WTC11 (cell line): ENCODE data around the gene H6PD. TPM values are rescaled to one million over a fixed set of nuclear protein-coding genes. Genes with fewer than 3 reads are reported as not detected.

Source experiments
- ATAC-seq: fragments of 200-7000 bp; cut with Tn5 transposase; 2 replicates; pipeline ENCODE4 v1.10.0; 2021; ENCODE audit warnings: mild to moderate bottlenecking, moderate library complexity
- CTCF ChIA-PET: fragments of 300-600 bp; sonication (Branson Sonifier 250); formaldehyde crosslinking; loops from one replicate; lab custom pipeline; 2021; ENCODE audit warnings: antibody characterized with exemption; lab: Charles Lee
- POLR2A ChIA-PET: fragments of 350-600 bp; sonication (Branson Sonifier 250); formaldehyde crosslinking; loops from one replicate; lab custom pipeline; 2021; ENCODE audit warnings: antibody characterized with exemption; lab: Charles Lee
- DNase-seq: peaks from one replicate; pipeline ENCODE4 v3.0.0; 2021; ENCODE audit warnings: low spot score
- H3K27ac Mint-ChIP-seq: 2 replicates; pipeline ENCODE4 v1.8.0; 2021; ENCODE audit warnings: mixed read lengths
- H3K27me3 Mint-ChIP-seq: 2 replicates; pipeline ENCODE4 v1.8.0; 2021; ENCODE audit warnings: low read depth, mild to moderate bottlenecking, moderate library complexity, mixed read lengths
- H3K36me3 Mint-ChIP-seq: 2 replicates; pipeline ENCODE4 v1.8.0; 2021; ENCODE audit warnings: mixed read lengths
- H3K4me1 Mint-ChIP-seq: 2 replicates; pipeline ENCODE4 v1.8.0; 2022; ENCODE audit warnings: mixed read lengths
- H3K4me3 Mint-ChIP-seq: 2 replicates; pipeline ENCODE4 v1.8.0; 2021; ENCODE audit warnings: mild to moderate bottlenecking, moderate library complexity, mixed read lengths
- H3K9me3 Mint-ChIP-seq: 2 replicates; pipeline ENCODE4 v1.8.0; 2021; ENCODE audit warnings: mixed read lengths
- ATF3 ChIP-seq: sonication (generic); formaldehyde crosslinking; conservative IDR thresholded peaks from 2 replicates; pipeline ENCODE4 v1.8.1; 2022; ENCODE audit warnings: mild to moderate bottlenecking, missing genetic modification reagents
- CDX4 ChIP-seq: fragments of 250-450 bp; sonication (Bioruptor Pico); IDR thresholded peaks from 2 replicates; pipeline ENCODE4 v1.9.0; 2021; ENCODE audit warnings: moderate library complexity, mild to moderate bottlenecking, inconsistent platforms, borderline replicate concordance
- E2F4 ChIP-seq: sonication (generic); formaldehyde crosslinking; IDR thresholded peaks from 2 replicates; pipeline ENCODE4 v1.8.1; 2022; ENCODE audit warnings: low read depth, mild to moderate bottlenecking, moderate library complexity, missing genetic modification reagents, borderline replicate concordance
- EMX1 ChIP-seq: fragments of 250-450 bp; sonication (Bioruptor Pico); IDR thresholded peaks from 2 replicates; pipeline ENCODE4 v1.8.0; 2021; ENCODE audit warnings: mild to moderate bottlenecking
- ERG ChIP-seq: fragments of 250-450 bp; sonication (Bioruptor Pico); IDR thresholded peaks from 2 replicates; pipeline ENCODE4 v1.8.0; 2021; ENCODE audit warnings: mild to moderate bottlenecking
- GTF2I ChIP-seq: fragments of 250-450 bp; sonication (Bioruptor Pico); conservative IDR thresholded peaks from 2 replicates; pipeline ENCODE4 v1.4.0; 2021; ENCODE audit warnings: mild to moderate bottlenecking
- JAZF1 ChIP-seq: fragments of 250-450 bp; sonication (Bioruptor Pico); IDR thresholded peaks from 2 replicates; pipeline ENCODE4 v1.9.0; 2021; ENCODE audit warnings: moderate library complexity, mild to moderate bottlenecking, inconsistent platforms
- OVOL2 ChIP-seq: fragments of 250-450 bp; sonication (Bioruptor Pico); IDR thresholded peaks from 2 replicates; pipeline ENCODE4 v1.9.0; 2021; ENCODE audit warnings: mild to moderate bottlenecking, borderline replicate concordance
- SMAD4 ChIP-seq: sonication (generic); formaldehyde crosslinking; IDR thresholded peaks from 2 replicates; pipeline ENCODE4 v1.8.0; 2022; ENCODE audit warnings: mild to moderate bottlenecking, missing genetic modification reagents
- TP53 ChIP-seq: sonication (generic); formaldehyde crosslinking; IDR thresholded peaks from 2 replicates; pipeline ENCODE4 v1.8.1; 2023; ENCODE audit warnings: mild to moderate bottlenecking, missing genetic modification reagents
- ZBTB21 ChIP-seq: sonication (generic); formaldehyde crosslinking; IDR thresholded peaks from 2 replicates; pipeline ENCODE4 v1.8.1; 2023; ENCODE audit warnings: mild to moderate bottlenecking, missing genetic modification reagents, borderline replicate concordance
- ZMAT4 ChIP-seq: fragments of 250-450 bp; sonication (Bioruptor Pico); IDR thresholded peaks from 2 replicates; pipeline ENCODE4 v1.9.0; 2021; ENCODE audit warnings: mild to moderate bottlenecking
- ZNF416 ChIP-seq: fragments of 250-450 bp; sonication (Bioruptor Pico); IDR thresholded peaks from 2 replicates; pipeline ENCODE4 v1.9.0; 2021; ENCODE audit warnings: mild to moderate bottlenecking, inconsistent platforms
- ZNF532 ChIP-seq: fragments of 250-450 bp; sonication (Bioruptor Pico); IDR thresholded peaks from 2 replicates; pipeline ENCODE4 v1.9.0; 2021; ENCODE audit warnings: mild to moderate bottlenecking, borderline replicate concordance
- ZNF671 ChIP-seq: fragments of 250-450 bp; sonication (Bioruptor Pico); IDR thresholded peaks from 2 replicates; pipeline ENCODE4 v1.8.0; 2021; ENCODE audit warnings: mild to moderate bottlenecking
- ZSCAN18 ChIP-seq: fragments of 250-450 bp; sonication (Bioruptor Pico); IDR thresholded peaks from 2 replicates; pipeline ENCODE4 v2.1.2; 2022; ENCODE audit warnings: mild to moderate bottlenecking, moderate library complexity
- total RNA-seq: library from RNA; stranded (reverse); gene quantifications from 3 replicates; pipeline ENCODE4 v1.2.3, GENCODE V29; 2021

The H6PD gene
- total RNA-seq, 1 experiment from 2014 or later: 7.4 TPM

GRCh38 chr1:9312168-9312720 lies 77.7 kb downstream of the H6PD start:
- TF ChIP-seq ZNF532 (CRISPR knock-in tag) (no peak), ZNF416 (no peak), ZNF671 (CRISPR knock-in tag) (no peak), ERG (no peak), SMAD4 (CRISPR knock-in tag) (no peak), OVOL2 (CRISPR knock-in tag) (no peak), JAZF1 (CRISPR knock-in tag) (no peak), CDX4 (no peak), ATF3 (CRISPR knock-in tag) (no peak), TP53 (CRISPR knock-in tag) (no peak), ZMAT4 (no peak)
- H3K4me3 Mint-ChIP-seq: no peak overlapping the region
- no peaks in the 10 kb centered on the region for H3K9me3 Mint-ChIP-seq
- ATAC-seq (no peak), DNase-seq (no peak)
- no peaks in the 10 kb centered on the region for H3K27me3 Mint-ChIP-seq
- H3K27ac Mint-ChIP-seq: no peak overlapping the region
- no peaks in the 10 kb centered on the region for H3K36me3 Mint-ChIP-seq
- CTCF ChIA-PET: interaction anchor here (0.6 to 1.9 kb wide), 2 partner anchors 144 to 408 kb away, joined by 4 to 6 read pairs; no protein-coding TSS in a partner anchor
- H3K4me1 Mint-ChIP-seq: no peaks in the 10 kb centered on the region
- POLR2A ChIA-PET: no interaction called here

GRCh38 chr1:9313576-9313975 lies 79.0 kb downstream of the H6PD start:
- H3K4me3 Mint-ChIP-seq: no peak overlapping the region
- no peak for DNase-seq
- no peaks in the 10 kb centered on the region for H3K9me3 Mint-ChIP-seq
- H3K27me3 Mint-ChIP-seq: no peaks in the 10 kb centered on the region
- no peak for TF ChIP-seq EMX1 (CRISPR knock-in tag)
- TF ChIP-seq E2F4: no peak
- no peak for TF ChIP-seq ZSCAN18
- no peak for TF ChIP-seq ZBTB21 (CRISPR knock-in tag)
- no peak for TF ChIP-seq GTF2I
- TF ChIP-seq, all 79 proteins: peak for 0
- H3K4me1 Mint-ChIP-seq: peaks cover 3% of the 10 kb centered on the region; the same call in 1 of the 2 replicates
- ChIA-PET CTCF (interaction anchor here (1.0 to 1.9 kb wide), 3 partner anchors 11 to 178 kb away, joined by 3 to 6 read pairs (median 3); no protein-coding TSS in a partner anchor), POLR2A (no interaction called here)
- no peak overlapping the region for H3K27ac Mint-ChIP-seq
- no peaks in the 10 kb centered on the region for H3K36me3 Mint-ChIP-seq
- no peak for ATAC-seq
